Measurements from ENCODE around the gene DUSP10. TPM values are rescaled to one million over a fixed set of nuclear protein-coding genes. Genes with fewer than 3 reads are reported as not detected.

Gene DUSP10
- polyA plus RNA-seq, 1 donor from 2014 or later = 2.0 TPM

DNA sequence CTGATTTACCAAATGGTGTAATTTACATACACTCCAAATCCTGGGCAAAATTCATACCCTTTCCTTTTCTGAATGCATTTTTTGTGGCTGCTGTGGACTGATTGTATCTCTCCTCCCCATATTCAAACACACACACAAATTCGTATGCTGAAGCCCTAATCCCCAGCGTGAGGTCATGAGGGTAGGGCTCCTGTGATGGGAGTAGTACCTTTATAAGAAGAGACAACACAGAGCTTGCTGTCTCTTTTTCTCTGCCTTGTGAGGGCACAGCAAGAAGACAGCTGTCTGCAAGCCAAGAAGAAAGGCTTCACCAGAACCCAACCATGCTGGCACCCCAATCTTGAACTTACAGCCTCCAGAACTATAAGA is 24.4 kb downstream of the DUSP10 start:
- H3K9ac ChIP-seq (ENCODE audit: low read length) = no peak overlapping the region
- H4K20me1 ChIP-seq (ENCODE audit: insufficient read depth) = no peaks in the 10 kb centered on the region
- no peak overlapping the region for H3K27ac ChIP-seq (ENCODE audit: low read length)
- peaks cover 2% of the 10 kb centered on the region for H3K79me2 ChIP-seq (replicated peaks; ENCODE audit: insufficient read depth, low read length)
- no peak overlapping the region for H2AFZ ChIP-seq (ENCODE audit: low read depth, low read length)
- H3K9me3 ChIP-seq (ENCODE audit: low read length) = no peaks in the 10 kb centered on the region
- no peak overlapping the region for H3K4me3 ChIP-seq (ENCODE audit: low read length)
- H3K36me3 ChIP-seq (ENCODE audit: insufficient read depth, low read length) = no peaks in the 10 kb centered on the region
- TF ChIP-seq MXI1 (conservative IDR thresholded peaks at IDR 0.05; ENCODE audit: poor library complexity, severe bottlenecking) = no peak
- TF ChIP-seq CTCF (IDR thresholded peaks at IDR 0.05; ENCODE audit: poor library complexity, severe bottlenecking) = no peak
- TF ChIP-seq, protein P1, sequence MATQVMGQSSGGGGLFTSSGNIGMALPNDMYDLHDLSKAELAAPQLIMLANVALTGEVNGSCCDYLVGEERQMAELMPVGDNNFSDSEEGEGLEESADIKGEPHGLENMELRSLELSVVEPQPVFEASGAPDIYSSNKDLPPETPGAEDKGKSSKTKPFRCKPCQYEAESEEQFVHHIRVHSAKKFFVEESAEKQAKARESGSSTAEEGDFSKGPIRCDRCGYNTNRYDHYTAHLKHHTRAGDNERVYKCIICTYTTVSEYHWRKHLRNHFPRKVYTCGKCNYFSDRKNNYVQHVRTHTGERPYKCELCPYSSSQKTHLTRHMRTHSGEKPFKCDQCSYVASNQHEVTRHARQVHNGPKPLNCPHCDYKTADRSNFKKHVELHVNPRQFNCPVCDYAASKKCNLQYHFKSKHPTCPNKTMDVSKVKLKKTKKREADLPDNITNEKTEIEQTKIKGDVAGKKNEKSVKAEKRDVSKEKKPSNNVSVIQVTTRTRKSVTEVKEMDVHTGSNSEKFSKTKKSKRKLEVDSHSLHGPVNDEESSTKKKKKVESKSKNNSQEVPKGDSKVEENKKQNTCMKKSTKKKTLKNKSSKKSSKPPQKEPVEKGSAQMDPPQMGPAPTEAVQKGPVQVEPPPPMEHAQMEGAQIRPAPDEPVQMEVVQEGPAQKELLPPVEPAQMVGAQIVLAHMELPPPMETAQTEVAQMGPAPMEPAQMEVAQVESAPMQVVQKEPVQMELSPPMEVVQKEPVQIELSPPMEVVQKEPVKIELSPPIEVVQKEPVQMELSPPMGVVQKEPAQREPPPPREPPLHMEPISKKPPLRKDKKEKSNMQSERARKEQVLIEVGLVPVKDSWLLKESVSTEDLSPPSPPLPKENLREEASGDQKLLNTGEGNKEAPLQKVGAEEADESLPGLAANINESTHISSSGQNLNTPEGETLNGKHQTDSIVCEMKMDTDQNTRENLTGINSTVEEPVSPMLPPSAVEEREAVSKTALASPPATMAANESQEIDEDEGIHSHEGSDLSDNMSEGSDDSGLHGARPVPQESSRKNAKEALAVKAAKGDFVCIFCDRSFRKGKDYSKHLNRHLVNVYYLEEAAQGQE (IDR thresholded peaks at IDR 0.05; ENCODE audit: borderline replicate concordance) = no peak
- no peak for TF ChIP-seq EZH2 (IDR thresholded peaks at IDR 0.05; ENCODE audit: borderline replicate concordance, insufficient read depth, low read length, poor library complexity, severe bottlenecking)
- TF ChIP-seq EP300 (conservative IDR thresholded peaks at IDR 0.05; ENCODE audit: poor library complexity, severe bottlenecking) = no peak
- TF ChIP-seq TAF1 (IDR thresholded peaks at IDR 0.05; ENCODE audit: low read depth) = no peak
- TF ChIP-seq SMC3 (conservative IDR thresholded peaks at IDR 0.05; ENCODE audit: poor library complexity) = no peak
- no peak for TF ChIP-seq POLR2AphosphoS5 (IDR thresholded peaks at IDR 0.05)
- no peaks in the 10 kb centered on the region for H3F3A ChIP-seq (ENCODE audit: insufficient read depth, low read length, poor library complexity, severe bottlenecking)
- no peaks in the 10 kb centered on the region for H3K27me3 ChIP-seq (ENCODE audit: insufficient read depth, low read depth, low read length)
- no peaks in the 10 kb centered on the region for H3K9me2 ChIP-seq (ENCODE audit: insufficient read depth, low read length)
- no peak overlapping the region for H3K4me2 ChIP-seq (ENCODE audit: low read length)

DNA sequence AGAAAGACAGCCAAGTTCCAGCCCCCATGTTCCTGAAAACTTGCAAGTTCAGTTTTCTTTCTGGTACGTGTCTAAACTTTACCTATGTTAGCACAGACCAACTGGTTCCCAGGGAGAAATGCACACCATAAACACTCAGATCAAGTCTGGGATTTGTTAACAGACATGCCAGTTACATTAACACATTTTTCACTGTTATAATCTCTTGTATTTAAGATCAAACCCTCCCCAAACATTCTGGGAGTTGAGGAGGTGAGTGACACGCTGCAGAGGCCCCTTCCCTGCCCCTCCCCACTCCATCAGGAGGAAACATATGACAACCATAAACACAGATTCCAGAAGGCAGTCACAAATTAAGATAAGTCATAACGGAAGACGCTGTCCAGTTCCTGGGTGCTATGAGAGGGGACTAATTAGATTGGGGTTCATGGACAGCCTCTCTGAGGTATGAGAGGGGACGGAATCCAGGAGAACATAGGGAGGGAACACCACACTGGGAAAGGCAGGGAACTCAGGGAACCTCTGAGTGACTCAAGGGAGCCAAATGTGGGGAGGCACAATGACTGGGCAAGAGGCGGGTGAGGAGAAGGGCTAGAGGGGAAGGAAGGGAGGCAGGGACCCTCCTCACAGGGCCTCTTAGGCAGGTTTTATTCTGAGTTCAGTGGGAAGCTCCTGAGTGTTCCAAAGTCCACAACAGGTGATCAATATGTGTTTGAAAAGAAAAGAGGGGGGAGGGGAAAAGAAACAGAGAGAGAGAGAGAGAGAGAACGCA is 25.0 kb downstream of the DUSP10 start:
- Histone ChIP-seq H3K79me2 (replicated peaks; ENCODE audit: insufficient read depth, low read length) (peaks cover 2% of the 10 kb centered on the region), H3F3A (ENCODE audit: insufficient read depth, low read length, poor library complexity, severe bottlenecking) (no peaks in the 10 kb centered on the region), H4K20me1 (ENCODE audit: insufficient read depth) (no peaks in the 10 kb centered on the region), H3K36me3 (ENCODE audit: insufficient read depth, low read length) (no peaks in the 10 kb centered on the region), H3K9me3 (ENCODE audit: low read length) (no peaks in the 10 kb centered on the region), H3K9me2 (ENCODE audit: insufficient read depth, low read length) (no peaks in the 10 kb centered on the region), H3K4me2 (ENCODE audit: low read length) (no peak overlapping the region), H3K27me3 (ENCODE audit: insufficient read depth, low read depth, low read length) (no peaks in the 10 kb centered on the region), H2AFZ (ENCODE audit: low read depth, low read length) (no peak overlapping the region), H3K27ac (ENCODE audit: low read length) (no peak overlapping the region), H3K9ac (ENCODE audit: low read length) (no peak overlapping the region), H3K4me3 (ENCODE audit: low read length) (no peak overlapping the region)
- TF ChIP-seq EZH2 (IDR thresholded peaks at IDR 0.05; ENCODE audit: borderline replicate concordance, insufficient read depth, low read length, poor library complexity, severe bottlenecking) (no peak), SMC3 (conservative IDR thresholded peaks at IDR 0.05; ENCODE audit: poor library complexity) (no peak), RAD21 (conservative IDR thresholded peaks at IDR 0.05) (no peak), CTCF (IDR thresholded peaks at IDR 0.05; ENCODE audit: poor library complexity, severe bottlenecking) (no peak), POLR2AphosphoS5 (IDR thresholded peaks at IDR 0.05) (no peak)
- TF ChIP-seq, protein P1 (IDR thresholded peaks at IDR 0.05; ENCODE audit: borderline replicate concordance) = no peak
